NCI-H146 (cell line): ENCODE data around the gene TEP1.

Experiments
- DNase-seq: peaks from one replicate; lab custom pipeline; 2025; lab: John Stamatoyannopoulos, UW

The TEP1 gene

DNA sequence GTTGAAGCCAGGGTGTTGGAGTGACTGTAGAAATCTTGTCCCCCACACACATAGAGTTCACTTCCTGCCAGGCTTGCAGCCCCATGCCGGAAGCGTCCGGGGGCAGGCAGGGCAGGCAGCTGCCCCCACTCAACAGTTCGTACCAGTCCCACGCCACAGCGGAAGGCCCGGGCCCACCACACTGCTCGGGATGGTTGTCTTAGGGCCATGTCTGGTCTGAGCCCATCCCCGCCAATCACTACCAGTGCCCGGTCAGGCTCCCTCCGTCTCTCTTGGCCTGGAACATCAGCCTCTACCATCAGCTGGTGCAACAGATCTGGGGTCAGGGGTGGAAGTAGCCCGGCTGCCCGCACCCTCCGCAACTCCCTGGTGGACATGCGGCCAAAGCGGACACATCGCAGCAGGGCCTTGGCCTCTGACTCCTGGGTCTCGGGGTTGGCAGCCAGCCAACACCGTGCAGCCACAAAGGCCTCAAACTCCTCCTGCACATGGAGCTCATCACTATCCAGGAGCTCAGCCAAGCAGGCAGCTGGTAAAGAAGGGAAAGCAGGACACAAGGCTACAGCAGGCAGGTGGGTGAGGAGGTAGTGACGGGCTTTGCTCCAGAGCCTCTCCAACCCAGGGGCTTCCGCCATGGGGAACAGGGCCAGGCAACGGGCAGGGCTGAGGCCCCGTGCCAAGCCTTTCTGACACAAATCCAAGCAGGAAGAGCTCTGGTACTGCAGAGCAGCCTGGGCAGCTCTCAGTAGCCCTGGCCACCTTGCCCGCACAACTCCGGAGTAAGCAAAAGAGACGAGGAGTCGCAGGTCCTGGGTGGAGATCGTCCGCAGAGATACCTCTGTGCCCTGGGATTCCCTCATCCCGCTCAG lies 16.7 kb upstream of the TEP1 start:
- peak; percentile 28 for DNase-seq

GRCh38 chr14:20428802-20429201 lies 15.5 kb upstream of the TEP1 start:
- no peak for DNase-seq

GRCh38 chr14:20428010-20428365 lies 14.7 kb upstream of the TEP1 start:
- no peak for DNase-seq

- peak; percentile 21 for DNase-seq
Measured at GRCh38 chr14:20427231-20428009, 14.1 kb upstream of the TEP1 start.

DNA sequence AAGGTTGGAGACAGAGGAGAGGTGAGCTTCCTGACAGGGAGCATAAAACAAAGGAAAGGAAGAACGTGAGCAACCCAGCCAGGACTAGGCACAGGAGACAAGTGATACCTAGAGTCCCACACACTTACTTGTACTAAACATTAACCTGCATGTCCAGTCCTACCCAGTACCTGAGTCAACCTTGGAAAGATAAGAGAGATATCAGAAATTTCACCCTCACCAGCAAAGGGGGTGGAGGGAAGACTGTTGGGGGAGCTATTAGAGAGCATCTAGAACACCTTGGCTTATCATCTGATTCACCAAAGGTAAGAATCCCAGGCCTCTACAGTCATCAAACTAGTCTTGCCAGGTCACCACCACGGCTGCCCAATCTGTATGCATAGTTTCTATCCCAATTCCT lies 11.6 kb upstream of the TEP1 start:
- no peak for DNase-seq

- no peak for DNase-seq
Measured at GRCh38 chr14:20422886-20423285, 9.6 kb upstream of the TEP1 start.

DNA sequence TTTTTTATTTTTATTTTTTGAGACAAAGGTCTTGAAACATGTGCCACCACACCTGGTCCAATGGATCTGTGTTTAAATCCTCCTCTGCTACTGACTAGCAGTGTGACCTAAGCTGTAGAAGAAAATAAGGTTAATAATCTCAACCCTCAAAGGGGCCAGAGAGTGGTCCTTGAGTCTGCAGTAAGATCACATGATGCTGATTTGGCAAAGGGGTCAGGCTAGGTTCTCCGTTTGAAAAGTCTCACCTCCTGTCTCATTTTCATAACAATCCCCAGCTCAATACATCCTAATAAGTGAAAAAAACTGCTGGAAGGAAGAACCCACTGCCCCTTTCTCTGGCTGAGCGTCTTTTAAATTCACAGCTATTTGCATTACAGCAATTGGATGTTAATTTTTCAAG lies 8.0 kb upstream of the TEP1 start:
- no peak for DNase-seq

DNA sequence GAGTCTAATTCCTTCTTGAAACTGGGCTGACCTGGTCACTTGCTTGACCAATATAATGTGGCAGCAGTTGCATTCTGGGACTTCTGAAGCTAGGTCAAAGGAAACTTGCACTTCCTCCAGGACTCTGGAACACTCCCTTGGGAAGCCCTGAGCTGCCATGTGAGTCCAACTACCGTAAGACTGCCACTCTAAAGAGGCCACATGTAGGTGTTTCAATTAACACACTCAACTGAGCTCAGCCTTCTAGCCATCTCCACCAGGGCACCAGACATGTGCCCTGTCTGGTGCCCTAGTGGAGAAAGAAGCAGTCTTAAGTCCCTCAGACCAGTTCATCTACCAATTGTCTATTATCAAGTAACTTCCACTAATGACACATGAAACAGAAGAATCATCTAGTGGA lies 6.1 kb upstream of the TEP1 start:
- no peak for DNase-seq

DNA sequence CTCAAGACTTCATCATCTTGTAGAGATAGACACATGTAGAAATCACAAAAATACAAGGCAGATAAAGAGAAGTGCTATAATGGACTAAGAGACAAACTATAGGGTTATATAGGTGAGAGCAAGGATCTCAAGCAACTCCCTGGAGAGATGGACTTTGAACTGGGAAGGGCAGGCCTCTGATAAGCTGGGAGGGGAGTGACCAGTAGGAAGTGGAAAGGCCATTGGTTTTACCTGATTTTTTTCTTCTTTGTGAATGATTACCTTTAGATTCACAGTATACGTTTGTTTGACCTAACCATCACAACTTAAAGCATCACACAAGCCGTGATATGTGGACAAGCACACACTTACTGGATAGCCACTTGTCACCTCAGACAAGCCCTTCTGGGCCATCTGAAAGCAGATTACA lies 5.2 kb upstream of the TEP1 start:
- DNase-seq = no peak

DNA sequence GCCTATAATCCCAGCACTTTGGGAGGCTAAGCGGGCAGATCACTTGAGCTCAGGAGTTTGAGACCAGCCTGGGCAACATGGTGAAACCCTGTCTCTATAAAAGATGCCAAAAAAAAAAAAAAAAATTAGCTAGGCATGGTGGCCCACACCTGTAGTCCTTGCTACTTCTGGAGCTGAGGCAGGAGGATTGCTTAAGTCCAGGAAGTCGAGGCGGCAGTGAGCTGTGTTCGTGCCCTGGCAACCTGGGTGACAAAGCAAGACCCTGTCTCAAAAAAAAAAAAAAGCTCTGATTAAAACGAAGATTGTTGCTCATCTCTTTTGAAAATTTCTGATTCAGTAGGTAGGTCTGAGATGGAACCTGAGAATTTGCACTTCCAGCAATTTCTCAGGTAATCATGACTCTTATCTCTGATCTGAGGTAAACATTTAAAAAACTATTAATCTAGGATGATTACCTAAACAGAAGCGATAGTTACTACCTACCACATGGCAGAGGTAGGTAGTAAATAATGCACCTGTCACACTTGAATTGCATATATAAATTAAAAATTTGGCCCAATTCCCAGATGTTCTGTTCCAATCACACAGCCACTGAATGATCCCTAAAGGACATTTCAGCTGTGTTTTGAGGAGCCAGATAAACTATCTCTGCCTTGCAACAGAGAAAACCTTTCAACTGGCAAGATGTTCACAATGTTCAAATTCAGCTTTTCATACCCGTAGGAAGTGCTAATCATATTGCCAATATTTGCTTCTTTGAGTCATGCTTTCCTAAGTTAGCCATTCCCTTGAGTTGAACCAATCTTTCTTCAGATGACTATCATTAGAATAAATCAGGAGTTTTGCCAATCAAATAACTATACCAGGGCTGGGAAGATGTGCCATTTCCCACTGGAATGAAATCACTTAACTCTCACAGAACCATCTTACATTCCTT lies 4.2 kb upstream of the TEP1 start:
- peak; percentile 7 for DNase-seq

DNA sequence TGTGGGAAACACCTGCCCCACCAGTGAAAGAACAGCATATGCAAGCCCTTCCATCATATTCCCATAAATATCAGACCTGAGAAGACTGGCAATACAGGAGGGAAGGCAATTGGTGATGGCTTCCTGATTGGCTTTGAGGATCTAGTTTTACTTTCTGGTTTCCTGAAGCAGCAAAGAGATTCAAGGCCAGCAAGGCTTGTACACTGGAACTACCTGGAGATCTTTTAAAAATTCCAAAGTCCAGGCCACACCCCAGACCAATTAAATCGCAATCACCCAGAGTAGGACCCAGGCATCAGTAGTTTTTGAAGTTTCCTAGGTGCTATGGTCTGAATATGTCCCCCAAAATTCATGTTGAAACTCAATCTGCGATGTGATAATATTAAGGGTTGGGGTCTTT lies 2.9 kb upstream of the TEP1 start:
- DNase-seq = no peak

GRCh38 chr14:20415782-20416206 lies 2.5 kb upstream of the TEP1 start:
- peak; percentile 53 for DNase-seq

GRCh38 chr14:20413744-20414082 lies 412 bp upstream of the TEP1 start:
- DNase-seq = peak; percentile 16

DNA sequence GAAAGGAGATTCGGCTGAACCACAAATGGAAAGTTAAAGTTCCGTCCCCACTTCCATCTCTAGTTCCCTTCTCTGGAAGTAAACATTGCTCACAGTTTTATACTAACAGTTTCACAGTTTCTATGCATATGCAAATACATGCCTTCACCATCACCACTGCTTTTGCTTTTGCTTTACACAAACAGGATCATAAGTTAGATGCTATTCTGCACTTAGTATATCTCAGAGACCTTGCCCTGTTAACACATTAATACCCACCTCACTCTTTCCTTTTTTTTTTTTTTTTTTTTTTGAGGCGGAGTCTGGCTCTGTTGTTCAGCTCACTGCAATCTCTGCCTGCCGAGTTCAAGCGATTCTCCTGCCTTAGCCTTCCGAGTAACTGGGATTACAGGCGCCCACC lies 890 bp downstream of the TEP1 start:
- DNase-seq = no peak

- DNase-seq = no peak
Measured at GRCh38 chr14:20409226-20409625, 4.1 kb downstream of the TEP1 start.

DNA sequence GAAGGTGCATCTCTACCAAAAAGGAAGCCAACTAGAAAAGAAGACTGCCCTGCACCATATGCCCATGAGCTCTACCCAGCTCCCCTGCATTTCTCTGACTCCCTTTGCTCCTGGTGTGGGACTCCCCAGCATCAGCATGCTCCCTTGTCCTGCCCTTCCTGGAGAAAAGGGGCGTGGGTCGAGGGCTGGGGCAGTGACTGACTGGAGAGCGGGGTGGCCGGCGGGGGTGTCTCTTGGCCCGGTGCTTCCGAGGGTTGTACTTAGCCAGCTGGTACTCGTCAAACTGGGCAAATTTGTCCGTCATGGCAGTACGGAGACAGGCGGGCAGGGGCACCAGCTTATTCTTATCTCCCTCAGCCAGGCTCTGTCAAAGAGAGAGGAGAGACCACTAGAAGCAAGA lies 9.8 kb downstream of the TEP1 start:
- DNase-seq = no peak

- DNase-seq = no peak
Measured at GRCh38 chr14:20400965-20401593, 12.2 kb downstream of the TEP1 start.

- no peak for DNase-seq
Measured at GRCh38 chr14:20400589-20400964, 12.7 kb downstream of the TEP1 start.

GRCh38 chr14:20397511-20397910 lies 15.8 kb downstream of the TEP1 start:
- no peak for DNase-seq

DNA sequence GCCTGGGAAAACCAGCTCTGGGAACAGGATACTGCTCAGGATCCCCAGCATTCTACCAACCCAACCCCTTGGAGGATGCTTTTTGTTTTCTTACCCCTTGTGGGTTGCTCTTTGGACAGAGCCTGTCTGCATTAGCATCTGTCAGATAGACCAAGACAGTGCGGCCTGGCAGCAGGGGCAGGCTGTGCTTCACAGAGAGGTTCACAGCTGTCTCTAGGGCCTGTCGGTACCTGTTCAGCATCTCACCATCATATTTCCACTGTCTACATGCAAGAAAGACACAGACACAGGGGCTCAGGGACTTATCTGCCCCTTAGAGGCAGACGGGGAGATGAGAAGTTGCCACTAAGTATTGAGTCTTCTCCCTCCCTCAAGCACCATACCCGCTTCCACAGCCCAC lies 21.8 kb downstream of the TEP1 start:
- DNase-seq = no peak

- DNase-seq = no peak
Measured at GRCh38 chr14:20388159-20388558, 25.1 kb downstream of the TEP1 start.

DNA sequence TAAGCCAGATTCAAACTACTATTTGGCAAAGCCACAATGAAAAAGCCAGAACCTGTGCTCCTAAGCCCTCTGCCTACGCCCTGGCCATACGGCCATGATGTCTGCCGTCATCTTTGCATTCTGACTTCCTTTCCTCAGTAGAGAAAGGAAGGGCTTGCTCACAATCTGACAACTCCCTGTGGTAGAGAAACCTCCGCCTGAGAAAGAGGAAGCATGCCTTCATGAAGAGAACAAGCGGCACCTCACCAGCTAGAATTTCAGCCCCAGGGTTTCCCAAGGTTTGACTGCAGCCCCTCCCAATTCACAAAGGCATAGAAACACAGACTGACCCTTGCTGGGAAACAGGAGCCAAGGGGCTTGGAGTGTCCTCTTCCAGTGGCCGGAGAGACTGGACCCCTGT lies 25.7 kb downstream of the TEP1 start:
- no peak for DNase-seq
